ENCODE results near the gene SLC35F1. TPM values are rescaled to one million over a fixed set of nuclear protein-coding genes. Genes with fewer than 3 reads are reported as not detected.

Gene SLC35F1
- total RNA-seq, 1 experiment from 2014 or later: 4.3 TPM

DNA sequence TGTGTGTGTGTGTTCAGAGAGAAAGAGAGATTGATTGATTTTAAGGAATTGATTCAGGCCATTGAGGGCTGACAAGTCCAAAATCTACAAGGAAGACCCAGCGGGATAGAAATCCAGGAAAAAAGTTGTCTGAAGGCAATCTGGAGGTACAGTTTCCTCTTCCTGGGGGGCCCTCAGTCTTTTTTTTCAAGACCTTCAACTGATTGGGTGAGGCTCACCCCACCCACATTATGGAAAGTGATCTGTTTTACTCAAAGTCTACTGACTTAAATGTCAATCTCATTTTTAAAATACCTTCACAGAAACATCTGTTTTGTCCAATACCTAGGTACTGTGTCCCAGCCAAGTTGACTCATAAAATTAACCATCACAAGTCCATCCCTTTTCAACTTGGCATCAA, 398.0 kb downstream of the SLC35F1 start:
- no peak for DNase-seq
- H3K4ac ChIP-seq (ENCODE audit: low read depth, low read length): no peak overlapping the region
- H4K20me1 ChIP-seq (ENCODE audit: control insufficient read depth, insufficient read depth, insufficient read length): no peaks in the 10 kb centered on the region
- WGBS (ENCODE audit: extremely low coverage, insufficient read length, low lambda C conversion rate): no CpG with 5 or more reads among the region's 1 CpG
- H2BK5ac ChIP-seq (ENCODE audit: insufficient read length, low read length): no peak overlapping the region
- H3K14ac ChIP-seq (ENCODE audit: insufficient read depth, low read length): no peak overlapping the region
- H3K9me3 ChIP-seq (ENCODE audit: control insufficient read depth, low read depth, low read length): no peaks in the 10 kb centered on the region
- H3K4me3 Mint-ChIP-seq: no peak overlapping the region
- no peaks in the 10 kb centered on the region for H3K27me3 Mint-ChIP-seq (ENCODE audit: low read depth)
- TF ChIP-seq, protein P1, sequence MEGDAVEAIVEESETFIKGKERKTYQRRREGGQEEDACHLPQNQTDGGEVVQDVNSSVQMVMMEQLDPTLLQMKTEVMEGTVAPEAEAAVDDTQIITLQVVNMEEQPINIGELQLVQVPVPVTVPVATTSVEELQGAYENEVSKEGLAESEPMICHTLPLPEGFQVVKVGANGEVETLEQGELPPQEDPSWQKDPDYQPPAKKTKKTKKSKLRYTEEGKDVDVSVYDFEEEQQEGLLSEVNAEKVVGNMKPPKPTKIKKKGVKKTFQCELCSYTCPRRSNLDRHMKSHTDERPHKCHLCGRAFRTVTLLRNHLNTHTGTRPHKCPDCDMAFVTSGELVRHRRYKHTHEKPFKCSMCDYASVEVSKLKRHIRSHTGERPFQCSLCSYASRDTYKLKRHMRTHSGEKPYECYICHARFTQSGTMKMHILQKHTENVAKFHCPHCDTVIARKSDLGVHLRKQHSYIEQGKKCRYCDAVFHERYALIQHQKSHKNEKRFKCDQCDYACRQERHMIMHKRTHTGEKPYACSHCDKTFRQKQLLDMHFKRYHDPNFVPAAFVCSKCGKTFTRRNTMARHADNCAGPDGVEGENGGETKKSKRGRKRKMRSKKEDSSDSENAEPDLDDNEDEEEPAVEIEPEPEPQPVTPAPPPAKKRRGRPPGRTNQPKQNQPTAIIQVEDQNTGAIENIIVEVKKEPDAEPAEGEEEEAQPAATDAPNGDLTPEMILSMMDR (conservative IDR thresholded peaks at IDR 0.05): no peak
- no peak overlapping the region for H2BK12ac ChIP-seq (ENCODE audit: insufficient read length, low read depth, low read length)
- peaks cover 2% of the 10 kb centered on the region; the same call in 1 of the 2 replicates for H3K4me1 ChIP-seq (ENCODE audit: insufficient read depth, low read length)
- no peak overlapping the region for H2BK15ac ChIP-seq (ENCODE audit: low read depth, low read length)
- no peak overlapping the region for H3K4me2 ChIP-seq (ENCODE audit: insufficient read depth, insufficient read length, low read length)
- no peak overlapping the region for H3K27ac Mint-ChIP-seq
- no peaks in the 10 kb centered on the region for H3K27me3 ChIP-seq (ENCODE audit: insufficient read depth, low read length)
- peaks cover 0 to 3% of the 10 kb centered on the region in 2 experiments; a peak in 1 of 5 replicates for H3K9me3 Mint-ChIP-seq
- no peak overlapping the region for H3K56ac ChIP-seq (ENCODE audit: insufficient read length, low read depth, low read length)
- H3K9ac ChIP-seq (ENCODE audit: extremely low read depth, insufficient read length, low read length): no peak overlapping the region
- no peak overlapping the region for H3K18ac ChIP-seq (ENCODE audit: insufficient read length, low read depth, low read length)
- no peak overlapping the region for H2AFZ ChIP-seq (ENCODE audit: low read length)
- H3K23me2 ChIP-seq (ENCODE audit: insufficient read length, low read depth, low read length, poor library complexity, severe bottlenecking): no peaks in the 10 kb centered on the region
- H3K4me1 Mint-ChIP-seq: peaks cover 19 to 22% of the 10 kb centered on the region in 2 experiments
- no peak overlapping the region for H4K5ac ChIP-seq (ENCODE audit: insufficient read length, low read depth, low read length)
- H3K36me3 Mint-ChIP-seq (ENCODE audit: insufficient read depth in 1 of 3, low read depth in 3 of 3): peaks cover 0 to 5% (median 0%) of the 10 kb centered on the region in 3 experiments; a peak in 2 of 7 replicates
- no peak overlapping the region for H3K23ac ChIP-seq (ENCODE audit: insufficient read length, low read depth, low read length)
- H3K79me1 ChIP-seq (ENCODE audit: insufficient read depth, low read depth, low read length, poor library complexity, severe bottlenecking): no peaks in the 10 kb centered on the region
- no peaks in the 10 kb centered on the region for H3K79me2 ChIP-seq (ENCODE audit: insufficient read depth, low read length)
- no peak overlapping the region for H2BK20ac ChIP-seq (ENCODE audit: low read depth, low read length, poor library complexity, severe bottlenecking)
- no peak overlapping the region for H3T11ph ChIP-seq (ENCODE audit: low read length)
- no peak overlapping the region for H4K8ac ChIP-seq (replicated peaks; ENCODE audit: insufficient read length, low read depth, low read length)
- H2AK5ac ChIP-seq (ENCODE audit: insufficient read length, low read length): no peak overlapping the region
- H3K27ac ChIP-seq (ENCODE audit: insufficient read length, low read depth, low read length): no peak overlapping the region
- H2BK120ac ChIP-seq (ENCODE audit: low read depth, low read length, poor library complexity, severe bottlenecking): no peak overlapping the region
- H4K91ac ChIP-seq (ENCODE audit: insufficient read length, low read depth, low read length): no peak overlapping the region
